Stimulated activated CD4-positive, alpha-beta T cell treated with anti-CD3 and anti-CD28 coated beads, Interleukin-2, amount 100 ng/mL, for 48 hours (primary cell): ENCODE measurements around the gene NUP37.
A peak's percentile ranks its signal among the peaks of the same experiment; 100 is the strongest.
"Not testable (repeated sequence)": the region's sequence is repeated elsewhere in the genome, so short reads cannot be mapped to it uniquely, and the experiment has no call there.

Source experiments
- DNase-seq, 2 donors: peaks; one replicate each; pipeline ENCODE4 v3.0.0-alpha.2; 2020

Gene NUP37

GRCh38 chr12:102119674-102120563, at the start of gene NUP37, which contains the start of gene PARPBP:
Gene NUP37 (minus strand): TSS chr12:102120114. CDS start chr12:102118518, 1,596 bp downstream.
Gene PARPBP (plus strand): TSS chr12:102120183. CDS start chr12:102123889, 3,706 bp downstream.
- peak; percentile 83 to 86 for DNase-seq

- DNase-seq: no peak
Measured at GRCh38 chr12:102167821-102168604, 48.1 kb upstream of the NUP37 start.

DNA sequence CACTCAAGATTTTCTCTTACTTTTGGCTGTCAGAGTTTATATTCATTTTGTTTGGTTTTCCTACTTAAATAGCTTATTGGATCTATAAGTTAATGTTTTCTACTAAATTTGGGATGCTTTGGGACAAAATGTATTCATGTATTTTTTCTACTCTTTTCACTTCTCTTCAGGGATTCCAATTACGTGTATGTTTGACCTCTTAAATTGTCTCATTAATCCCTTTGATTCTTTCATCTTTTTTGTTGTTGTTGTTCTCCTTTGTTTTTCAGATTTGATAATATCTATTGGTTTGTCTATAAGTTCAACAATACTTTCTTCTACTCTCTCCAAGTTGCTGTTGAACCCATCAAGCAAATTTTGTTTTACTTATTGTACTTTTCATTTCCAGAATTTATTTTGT, 43.5 kb upstream of the NUP37 start:
- DNase-seq: no peak

- not testable (repeated sequence) for DNase-seq
Measured at GRCh38 chr12:102155206-102155605, 35.3 kb upstream of the NUP37 start.

DNA sequence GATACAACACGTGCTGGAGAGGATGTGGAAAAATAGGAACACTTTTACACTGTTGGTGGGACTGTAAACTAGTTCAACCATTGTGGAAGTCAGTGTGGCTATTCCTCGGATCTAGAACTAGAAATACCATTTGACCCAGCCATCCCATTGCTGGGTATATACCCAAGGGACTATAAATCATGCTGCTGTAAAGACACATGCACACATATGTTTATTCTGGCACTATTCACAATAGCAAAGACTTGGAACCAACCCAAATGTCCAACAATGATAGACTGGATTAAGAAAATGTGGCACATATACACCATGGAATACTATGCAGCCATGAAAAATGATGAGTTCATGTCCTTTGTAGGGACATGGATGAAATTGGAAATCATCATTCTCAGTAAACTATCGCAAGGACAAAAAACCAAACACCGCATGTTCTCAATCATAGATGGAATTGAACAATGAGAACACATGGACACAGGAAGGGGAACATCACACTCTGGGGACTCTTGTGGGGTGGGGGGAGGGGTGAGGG, 27.2 kb upstream of the NUP37 start:
- not testable (repeated sequence) for DNase-seq

DNA sequence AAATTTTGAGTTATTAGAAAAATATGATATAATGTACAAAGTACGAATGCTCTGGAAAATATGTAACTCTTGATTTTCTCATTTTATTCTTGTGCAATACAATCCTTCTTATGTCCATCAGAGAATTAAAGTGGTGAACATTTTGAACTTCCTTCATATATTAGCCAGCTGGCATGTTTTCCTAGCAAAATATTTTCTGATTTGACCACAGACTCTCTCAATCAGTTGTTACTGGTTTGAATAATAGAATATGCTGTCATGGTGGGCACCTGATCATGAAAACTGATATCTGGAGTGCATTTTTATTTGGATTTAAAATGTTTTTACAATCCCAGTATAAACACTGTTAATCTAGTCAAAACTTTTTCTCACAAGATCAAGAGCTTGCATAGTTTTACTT, 24.3 kb upstream of the NUP37 start:
- no peak for DNase-seq

DNA sequence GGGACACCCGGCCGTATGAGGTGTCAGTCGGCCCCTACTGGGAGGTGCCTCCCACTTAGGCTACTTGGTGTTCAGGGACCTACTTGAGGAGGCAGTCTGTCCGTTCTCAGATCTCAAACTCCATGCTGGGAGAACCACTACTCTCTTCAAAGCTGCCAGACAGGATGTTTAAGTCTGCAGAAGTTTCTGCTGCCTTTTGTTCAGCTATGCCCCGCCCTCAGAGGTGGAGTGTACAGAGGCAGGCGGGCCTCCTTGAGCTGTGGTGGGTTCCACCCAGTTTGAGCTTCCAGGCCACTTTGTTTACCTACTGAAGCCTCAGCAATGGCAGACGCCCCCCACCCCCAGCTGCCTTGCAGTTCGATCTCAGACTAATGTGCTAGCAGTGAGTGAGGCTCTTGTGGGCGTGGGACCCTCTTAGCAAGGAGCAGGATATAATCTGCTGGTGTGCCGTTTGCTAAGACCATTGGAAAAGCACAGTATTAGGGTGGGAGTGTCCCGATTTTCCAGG, 23.0 kb upstream of the NUP37 start:
- not testable (repeated sequence) for DNase-seq

DNA sequence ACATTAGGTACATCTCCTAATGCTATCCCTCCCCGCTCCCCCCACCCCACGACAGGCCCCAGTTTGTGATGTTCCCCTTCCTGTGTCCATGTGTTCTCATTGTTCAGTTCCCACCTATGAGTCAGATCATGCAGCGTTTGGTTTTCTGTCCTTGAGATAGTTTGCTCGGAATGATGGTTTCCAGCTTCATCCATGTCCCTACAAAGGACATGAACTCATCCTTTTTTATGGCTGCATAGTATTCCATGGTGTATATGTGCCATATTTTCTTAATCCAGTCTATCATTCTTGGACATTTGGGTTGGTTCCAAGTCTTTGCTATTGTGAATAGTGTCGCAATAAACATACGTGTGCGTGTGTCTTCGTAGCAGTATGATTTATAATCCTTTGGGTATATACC, 17.7 kb upstream of the NUP37 start:
- DNase-seq: not testable (repeated sequence)

- not testable (repeated sequence) for DNase-seq
Measured at GRCh38 chr12:102131442-102131841, 11.5 kb upstream of the NUP37 start.

DNA sequence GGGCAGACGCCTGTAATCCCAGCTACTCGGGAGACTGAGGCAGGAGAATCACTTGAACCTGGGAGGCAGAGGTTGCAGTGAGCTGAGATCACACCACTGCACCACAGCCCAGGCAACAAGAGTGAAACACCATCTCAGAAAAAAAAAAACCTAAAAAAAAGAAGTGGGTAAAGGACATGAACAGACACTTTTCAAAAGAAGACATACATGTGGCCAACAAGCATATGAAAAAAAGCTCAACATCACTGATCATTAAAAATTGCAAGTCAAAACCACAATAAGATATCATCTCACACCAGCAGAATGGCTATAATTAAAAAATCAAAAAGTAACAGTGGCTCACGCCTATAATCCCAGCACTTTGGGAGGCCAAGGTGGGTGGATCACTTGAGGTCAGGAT, 10.8 kb upstream of the NUP37 start:
- not testable (repeated sequence) for DNase-seq

DNA sequence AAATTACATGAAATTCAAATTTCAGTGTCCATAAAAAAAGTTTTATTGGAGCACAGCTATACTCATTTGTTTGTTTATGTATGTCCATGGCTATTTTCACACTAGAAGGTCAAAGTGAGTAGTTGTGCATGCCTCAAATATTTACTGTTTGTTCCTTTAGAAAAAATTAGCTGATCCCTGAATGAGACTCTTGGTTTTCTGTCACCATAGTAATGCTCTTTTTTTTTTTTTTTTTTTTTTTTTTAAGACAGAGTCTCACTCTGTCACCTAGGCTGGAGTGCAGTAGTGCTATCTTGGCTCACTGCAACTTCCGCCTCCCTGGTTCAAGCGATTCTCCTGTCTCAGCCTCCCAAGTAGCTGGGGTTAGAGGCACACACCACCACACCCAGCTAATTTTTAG, 1.4 kb upstream of the NUP37 start:
- DNase-seq: not testable (repeated sequence)

DNA sequence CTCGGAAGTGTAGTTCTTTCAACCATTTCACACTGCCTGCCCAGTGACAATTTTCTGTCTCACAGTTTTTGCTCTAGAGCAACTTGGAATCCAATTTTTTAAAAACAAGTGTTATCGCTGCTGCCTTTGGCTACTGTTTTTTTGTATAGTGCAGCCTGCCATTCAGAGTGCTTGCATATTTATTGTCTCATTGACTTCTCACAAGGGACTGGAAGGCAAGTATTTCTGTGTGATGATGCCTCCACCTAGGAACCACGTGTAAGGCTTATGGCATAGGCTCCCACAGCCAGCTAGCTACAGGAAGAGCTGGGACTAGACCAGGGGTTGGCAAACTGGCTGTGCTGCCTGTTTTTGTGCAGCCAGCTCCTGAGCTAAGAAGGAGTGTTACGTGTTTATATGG, 972 bp upstream of the NUP37 start:
- DNase-seq: peak in 1 of 2 donors; percentile 1

GRCh38 chr12:102120564-102120873, 605 bp upstream of the NUP37 start:
- no peak for DNase-seq

- no peak for DNase-seq
Measured at GRCh38 chr12:102118874-102119273, 1.0 kb downstream of the NUP37 start.

- DNase-seq: no peak
Measured at GRCh38 chr12:102116392-102116791, 3.5 kb downstream of the NUP37 start.

DNA sequence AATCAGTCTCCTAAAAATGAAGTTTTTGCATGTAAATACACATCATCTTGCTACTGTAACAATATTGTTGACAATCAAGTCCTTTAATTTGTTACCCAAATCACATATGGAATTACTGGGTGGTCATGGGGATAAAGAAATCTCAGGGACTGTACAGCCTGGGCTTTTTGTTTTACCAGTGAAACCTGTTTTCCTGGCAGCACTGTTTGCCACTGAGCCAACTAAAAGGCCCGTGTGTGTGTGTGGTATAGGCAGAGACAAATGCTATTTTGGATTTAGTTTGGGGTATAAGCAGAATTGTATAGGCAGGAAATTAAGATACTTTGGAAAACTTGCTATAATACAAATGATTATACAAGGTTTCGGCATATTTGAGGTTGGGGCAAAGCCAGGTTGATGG, 5.7 kb downstream of the NUP37 start:
- no peak for DNase-seq

- DNase-seq: no peak
Measured at GRCh38 chr12:102110782-102111181, 9.1 kb downstream of the NUP37 start.

DNA sequence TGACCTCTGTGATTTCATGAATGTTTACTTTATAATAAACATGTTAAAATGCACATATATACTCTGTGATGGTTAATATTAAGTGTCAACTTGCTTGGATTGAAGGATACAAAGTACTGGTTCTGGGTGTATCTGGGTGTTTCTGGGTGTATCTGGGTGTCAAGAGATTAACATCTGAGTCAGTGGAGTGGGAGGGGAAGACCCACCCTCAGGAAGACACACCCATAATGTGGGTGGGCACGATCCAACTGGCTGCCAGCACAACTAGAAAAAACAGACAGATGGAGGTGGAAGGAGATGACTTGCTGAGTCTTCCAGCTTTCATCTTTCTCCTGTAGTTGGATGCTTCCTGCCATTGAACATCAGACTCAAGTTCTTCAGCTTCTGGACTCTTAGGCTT, 11.9 kb downstream of the NUP37 start:
- DNase-seq: no peak

GRCh38 chr12:102106905-102107304, 13.0 kb downstream of the NUP37 start:
- DNase-seq: no peak

- no peak for DNase-seq
Measured at GRCh38 chr12:102096855-102097254, 23.1 kb downstream of the NUP37 start.

DNA sequence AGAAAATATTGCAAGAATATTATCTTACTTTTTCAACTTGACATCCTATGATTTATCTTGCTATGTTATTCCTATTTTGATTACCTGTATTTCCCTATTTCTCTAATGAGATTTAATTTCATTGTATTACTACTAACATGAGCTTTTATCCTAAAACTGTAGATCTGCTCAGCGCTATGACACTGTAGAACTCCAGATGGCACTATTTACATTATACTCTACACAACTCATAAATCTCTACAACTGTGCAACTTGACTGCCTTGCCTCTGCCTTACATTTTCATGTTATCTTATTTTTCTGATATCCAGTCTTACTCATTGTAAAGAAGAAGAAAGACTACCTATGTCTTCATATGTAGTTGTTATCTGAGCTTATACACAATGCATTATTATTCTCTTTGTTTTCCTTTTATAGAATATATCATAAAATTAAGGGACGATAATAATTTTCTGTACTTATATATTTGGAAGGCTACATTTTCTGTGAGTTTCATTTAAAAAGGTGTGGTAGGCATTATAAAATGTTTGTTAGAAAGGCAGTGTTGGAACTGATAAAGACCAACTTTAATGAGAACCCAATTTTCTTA, 24.1 kb downstream of the NUP37 start:
- no peak for DNase-seq

DNA sequence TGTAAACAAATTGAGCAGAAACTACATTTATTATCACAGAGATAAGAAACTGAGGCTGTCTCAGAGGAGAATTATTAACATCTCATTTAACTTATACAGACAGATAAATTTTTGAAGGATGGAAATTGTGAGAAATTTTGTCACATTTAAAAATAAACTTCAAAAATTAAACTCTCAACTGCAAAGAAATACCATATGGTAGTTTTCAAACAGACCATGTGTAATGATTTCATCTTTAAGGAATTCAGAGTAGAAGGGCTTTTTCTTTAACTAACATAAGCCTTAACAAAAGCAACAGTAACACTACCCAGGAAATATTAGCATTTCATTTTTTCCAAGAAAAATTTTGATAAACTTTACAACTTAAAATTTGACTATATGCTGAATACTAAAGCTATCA, 26.6 kb downstream of the NUP37 start:
- no peak for DNase-seq

- DNase-seq: not testable (repeated sequence)
Measured at GRCh38 chr12:102089228-102089835, 30.6 kb downstream of the NUP37 start.
